HG03025 (cell line): ENCODE data around the gene GDI1.

Source experiments
- ATAC-seq: cut with Tn5 transposase; IDR thresholded peaks from one replicate; pipeline ENCODE4 v1.9.1; 2021; ENCODE audit warnings: mild to moderate bottlenecking, moderate library complexity; ENCODE audit not compliant: unreplicated experiment, low FRiP score

Gene GDI1

DNA sequence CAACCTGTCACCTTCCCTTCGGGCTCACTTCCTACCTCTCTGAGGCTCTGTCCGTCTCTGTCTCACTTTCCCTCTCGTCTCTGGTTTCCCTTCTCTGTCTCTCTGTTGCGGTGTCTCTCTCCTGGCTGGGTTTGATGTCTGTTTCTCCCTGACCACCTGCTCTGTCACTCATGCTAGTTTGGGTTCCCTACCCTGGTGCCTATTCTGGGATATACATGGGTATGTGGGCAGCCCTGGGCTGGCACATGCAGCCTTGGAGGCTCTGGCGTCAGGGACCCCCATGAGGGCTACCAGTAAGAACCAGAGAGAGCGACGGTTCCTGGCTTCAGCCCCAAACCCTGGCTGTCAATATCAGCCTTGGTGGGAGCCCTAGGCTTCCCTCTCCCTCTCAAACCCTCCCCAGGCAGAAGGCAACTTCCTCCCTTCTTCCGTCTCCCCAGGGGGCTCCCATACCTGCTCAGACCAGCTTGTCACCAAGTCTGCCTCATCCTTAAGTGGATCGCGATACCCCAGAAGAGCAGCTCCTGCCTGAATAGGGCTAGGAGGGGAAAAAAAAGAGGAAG, 28.2 kb upstream of the GDI1 start:
- no peak for ATAC-seq

DNA sequence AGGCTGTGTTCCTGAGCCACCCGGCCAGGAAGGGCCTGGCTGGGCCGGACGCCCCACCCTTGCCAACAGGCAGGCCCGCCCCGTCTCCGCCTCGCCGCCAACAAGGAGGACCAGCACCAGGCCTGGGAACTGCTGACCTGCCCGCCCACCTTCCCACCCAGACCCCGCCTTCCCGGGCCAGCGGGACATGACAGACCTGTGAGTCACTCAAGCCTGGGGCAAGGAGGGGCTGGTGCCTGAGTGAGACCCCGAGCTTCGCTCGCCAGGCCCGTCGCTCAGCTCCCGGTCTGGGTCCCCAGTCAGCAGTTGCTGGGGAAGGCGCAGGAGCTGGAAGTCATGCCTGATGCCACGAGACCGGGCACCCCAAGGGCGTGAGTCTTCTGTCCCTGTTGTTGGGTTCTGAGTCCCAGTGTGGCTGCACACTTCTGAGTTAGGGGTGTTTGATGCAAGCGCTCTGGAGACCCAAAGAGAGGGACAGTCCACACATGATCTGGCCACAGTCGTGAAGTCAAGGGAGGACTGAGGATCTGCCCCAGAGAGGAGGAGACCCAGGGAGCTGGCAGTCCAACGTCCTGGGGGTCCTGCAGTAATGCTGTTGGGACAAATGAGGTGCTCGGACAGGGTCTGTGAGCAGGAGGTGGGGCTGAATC, 27.6 kb upstream of the GDI1 start, which contains the start of gene DNASE1L1:
Gene DNASE1L1 (minus strand): TSS at position 33 of the 650 bp plus-strand sequence. CDS start 3,686 bp downstream, outside the sequence.
- ATAC-seq: no peak

DNA sequence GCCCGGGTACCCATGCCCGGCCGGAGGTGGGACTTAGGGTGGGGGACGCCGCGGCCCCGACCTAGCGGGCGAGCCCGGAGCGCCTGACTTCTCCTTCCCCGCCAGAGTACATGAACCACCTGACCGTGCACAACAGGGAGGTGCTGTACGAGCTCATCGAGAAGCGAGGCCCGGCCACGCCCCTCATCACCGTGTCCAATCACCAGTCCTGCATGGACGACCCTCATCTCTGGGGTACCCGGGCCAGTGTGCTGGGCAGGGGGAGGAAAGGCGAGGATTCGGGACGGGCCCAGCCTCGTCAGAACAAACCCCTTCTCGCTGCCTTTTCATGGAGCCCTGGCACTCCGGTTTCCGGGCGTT, 25.0 kb upstream of the GDI1 start:
- no peak for ATAC-seq

DNA sequence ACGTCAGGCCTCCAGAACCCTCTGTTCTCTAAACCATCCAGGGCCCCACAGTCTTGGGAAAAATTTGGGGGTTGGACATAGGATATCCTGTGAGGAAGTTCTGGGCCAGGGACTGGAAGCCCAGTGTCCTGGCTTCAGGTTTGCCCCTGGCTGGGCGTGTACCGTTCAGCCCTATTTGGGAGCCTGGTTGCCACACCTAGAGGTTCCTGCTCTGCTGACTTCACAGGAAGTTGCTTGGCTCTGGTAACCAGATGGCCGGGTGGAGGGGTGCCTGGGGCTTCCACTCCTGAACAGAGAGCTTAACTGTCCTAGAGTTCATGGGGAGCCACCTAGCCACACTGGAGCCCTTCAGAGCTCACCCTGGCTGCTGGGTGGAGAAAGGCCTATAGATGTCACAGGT, 24.5 kb upstream of the GDI1 start:
- no peak for ATAC-seq

DNA sequence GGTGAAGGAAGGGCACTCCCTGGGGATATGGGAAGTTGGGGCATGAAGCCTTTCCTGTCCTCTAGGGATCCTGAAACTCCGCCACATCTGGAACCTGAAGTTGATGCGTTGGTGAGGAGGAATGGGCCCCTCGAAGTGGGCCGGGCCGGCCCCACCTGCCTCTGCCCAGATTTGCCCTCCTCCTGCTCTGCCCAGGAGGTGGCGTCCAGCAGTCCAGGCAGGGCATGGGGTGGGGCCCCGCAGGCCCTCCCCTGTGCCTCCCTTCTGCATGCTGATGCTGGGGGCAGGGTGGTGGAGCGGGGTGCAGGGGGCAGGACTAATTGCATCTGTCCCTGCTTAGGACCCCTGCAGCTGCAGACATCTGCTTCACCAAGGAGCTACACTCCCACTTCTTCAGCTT, 23.8 kb upstream of the GDI1 start:
- ATAC-seq: no peak

DNA sequence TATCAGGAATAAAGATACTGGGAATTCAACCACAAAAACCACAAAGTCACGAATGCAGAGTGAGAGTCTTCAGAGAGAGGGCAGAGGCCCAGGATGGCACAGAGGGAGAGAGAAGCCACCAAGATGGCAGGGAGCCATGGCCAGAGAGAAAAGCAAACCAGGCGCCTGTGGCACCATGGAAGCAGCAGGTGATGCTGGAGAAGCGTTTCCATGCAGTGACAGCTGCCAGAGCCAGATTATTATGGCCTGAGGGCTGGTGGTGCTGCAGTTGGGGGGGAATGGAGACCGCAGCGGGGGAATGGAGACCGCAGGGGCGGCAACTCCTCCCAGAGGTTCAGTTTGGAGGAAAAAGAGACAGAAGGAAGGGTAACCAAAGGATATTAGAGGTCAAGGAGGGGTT, 19.8 kb upstream of the GDI1 start:
- no peak for ATAC-seq

DNA sequence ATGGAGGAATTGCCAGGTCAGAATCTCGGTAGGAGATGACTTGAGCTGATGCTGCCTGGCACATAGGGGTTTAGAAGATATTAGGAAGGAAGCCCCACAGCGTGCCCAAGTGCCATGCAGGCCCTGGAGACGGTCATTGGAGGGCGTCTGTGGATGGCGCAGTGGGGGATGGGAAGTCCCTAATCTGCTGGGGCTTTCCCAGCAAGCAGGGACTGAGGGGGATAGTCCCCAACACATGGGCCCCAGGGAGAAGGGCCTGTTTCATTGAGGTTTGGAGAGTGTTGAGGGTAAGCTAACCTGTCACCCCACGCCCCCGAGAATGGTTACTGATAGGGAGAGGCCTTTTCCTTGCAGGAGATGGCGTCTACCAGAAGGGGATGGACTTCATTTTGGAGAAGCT, 17.8 kb upstream of the GDI1 start:
- ATAC-seq: no peak

DNA sequence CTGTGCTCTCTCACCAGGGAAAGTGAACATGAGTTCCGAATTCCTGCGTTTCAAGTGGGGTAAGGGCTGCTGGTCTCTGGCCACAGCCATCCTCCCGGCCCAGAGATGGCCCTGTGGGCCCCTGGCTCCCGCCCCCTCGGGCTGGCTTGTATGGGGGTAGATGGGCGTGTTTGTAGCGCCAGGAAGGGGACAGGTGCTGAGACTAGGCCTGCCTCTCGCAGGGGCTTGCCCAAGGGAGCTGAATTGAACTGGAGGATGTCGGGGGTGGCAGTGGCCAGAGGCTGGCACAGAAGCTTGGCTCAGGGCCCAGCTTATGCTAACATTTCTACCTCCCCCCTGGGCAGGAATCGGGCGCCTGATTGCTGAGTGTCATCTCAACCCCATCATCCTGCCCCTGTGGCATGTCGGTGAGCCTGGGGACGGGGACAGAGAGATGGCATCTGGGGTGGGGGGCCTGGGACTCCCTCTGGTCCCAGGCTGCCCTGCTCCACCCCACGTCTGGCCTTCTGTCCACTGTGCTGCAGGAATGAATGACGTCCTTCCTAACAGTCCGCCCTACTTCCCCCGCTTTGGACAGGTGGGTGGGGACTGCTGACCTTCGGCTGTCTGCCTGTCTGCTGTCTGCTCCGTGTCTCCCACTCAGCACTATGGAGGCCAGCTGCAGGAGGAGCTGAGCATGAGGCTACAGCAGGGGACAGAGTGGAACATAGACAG, 17.1 kb upstream of the GDI1 start:
- no peak for ATAC-seq

DNA sequence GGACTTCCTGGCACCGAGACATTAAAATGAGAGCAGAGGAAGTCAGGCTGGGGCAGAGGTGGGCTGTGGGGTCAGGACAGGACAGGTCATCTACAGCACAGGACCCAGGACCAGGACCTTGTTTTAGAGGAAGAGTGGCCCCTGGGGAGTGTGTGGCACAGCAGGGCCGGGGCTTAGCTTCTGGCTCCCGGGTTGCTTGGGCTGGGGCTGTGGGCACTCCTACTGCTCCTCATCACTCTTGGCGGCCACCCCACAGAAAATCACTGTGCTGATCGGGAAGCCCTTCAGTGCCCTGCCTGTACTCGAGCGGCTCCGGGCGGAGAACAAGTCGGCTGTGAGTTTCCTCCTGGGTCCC, 16.6 kb upstream of the GDI1 start:
- ATAC-seq: no peak

DNA sequence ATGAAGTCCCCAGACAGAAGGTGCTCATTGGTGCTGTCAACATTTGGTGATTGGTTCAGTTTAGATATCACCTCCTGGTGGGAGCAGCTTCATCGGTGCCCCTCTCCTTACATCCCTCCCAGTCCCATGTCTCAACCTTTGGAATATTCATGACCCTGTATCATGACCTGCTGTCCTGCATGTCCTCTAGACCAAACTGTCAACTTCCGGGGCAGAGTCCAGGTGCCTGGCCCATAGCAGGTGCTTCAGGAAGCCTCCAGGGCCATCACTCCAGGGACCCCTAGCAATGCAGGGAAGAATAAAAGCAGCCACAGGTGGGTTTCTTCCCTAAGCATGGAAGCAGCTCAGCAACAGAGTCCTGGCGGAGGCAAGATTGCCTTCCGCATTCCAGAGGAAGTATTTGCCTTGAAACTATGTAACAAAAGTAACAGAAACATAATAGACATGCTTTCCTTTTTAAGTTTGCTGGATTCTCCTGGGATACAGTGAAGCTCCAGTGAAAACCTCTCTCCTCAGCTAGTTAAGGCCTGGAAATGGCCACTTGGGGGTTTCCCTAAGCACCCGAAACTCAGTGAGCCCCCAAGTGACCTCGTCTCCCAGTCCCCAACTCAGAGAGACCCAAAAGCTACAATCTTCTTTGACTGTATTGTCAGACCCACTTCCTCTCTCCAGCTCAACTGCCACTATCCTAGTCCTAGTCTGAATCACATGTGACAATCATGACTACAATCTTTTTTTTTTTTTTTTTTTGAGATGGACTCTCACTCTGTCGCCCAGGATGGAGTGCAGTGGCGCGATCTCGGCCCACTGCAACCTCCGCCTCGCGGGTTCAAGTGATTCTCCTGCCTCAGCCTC, 9.8 kb upstream of the GDI1 start:
- no peak for ATAC-seq

DNA sequence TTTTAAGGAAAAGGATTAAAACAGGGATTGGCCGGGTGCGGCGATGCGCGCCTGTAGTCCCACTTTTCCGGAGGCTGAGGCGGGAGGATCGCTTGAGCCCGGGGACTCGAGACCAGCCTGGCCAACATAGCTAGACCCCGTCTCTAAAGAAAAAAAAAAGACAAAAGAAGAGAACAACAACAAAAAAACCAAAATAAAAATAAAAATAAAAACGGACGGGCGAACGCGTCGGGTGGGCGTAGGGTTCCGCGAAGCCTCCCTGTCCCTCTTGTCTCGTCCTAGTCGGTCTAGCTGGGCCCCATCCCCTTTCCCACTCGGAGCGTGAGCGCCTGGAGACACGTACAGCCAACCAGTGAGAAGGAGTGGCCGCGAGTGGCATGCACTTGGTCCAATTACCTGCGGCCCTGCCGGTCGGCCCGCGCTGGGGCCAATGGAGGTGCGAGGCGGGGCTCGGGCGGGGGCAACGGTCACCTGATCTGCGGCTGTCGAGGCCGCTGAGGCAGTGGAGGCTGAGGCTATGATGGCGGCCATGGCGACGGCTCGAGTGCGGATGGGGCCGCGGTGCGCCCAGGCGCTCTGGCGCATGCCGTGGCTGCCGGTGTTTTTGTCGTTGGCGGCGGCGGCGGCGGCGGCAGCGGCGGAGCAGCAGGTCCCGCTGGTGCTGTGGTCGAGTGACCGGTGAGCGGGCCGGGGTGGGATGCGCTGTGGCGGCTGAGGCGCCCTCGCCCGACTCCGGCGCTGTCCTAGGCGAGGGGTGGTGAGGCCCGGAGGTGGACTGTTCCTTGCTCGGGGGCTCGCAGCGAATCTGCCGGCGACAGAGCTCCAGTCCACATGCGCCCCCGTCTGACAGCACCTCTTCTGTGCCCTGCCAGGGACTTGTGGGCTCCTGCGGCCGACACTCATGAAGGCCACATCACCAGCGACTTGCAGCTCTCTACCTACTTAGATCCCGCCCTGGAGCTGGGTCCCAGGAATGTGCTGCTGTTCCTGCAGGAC, 8.5 kb upstream of the GDI1 start, which contains the start of gene ATP6AP1:
Gene ATP6AP1 (plus strand): TSS at position 502 of the 996 bp plus-strand sequence. CDS start 16 bp downstream, at position 518.
- ATAC-seq: peak; percentile 86

DNA sequence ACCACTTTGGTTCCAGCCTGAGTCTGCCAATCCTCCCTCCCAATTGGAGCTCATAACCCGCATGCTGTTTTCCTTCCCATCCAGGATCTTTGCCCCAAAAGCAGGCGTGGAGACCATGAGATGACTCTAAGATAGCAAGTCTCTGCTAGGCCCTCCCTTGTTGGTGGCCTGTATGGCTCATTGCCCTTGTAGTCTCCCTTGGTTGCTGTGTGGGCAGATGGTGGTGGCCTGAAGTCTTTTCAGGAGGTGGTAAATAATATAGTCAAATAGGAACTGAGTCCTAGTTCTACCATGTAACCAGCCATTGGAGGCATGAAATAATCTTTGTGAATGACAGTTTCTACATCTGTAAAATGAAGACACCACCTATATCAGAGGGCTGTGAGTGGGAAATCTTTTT, 7.2 kb upstream of the GDI1 start:
- no peak for ATAC-seq

DNA sequence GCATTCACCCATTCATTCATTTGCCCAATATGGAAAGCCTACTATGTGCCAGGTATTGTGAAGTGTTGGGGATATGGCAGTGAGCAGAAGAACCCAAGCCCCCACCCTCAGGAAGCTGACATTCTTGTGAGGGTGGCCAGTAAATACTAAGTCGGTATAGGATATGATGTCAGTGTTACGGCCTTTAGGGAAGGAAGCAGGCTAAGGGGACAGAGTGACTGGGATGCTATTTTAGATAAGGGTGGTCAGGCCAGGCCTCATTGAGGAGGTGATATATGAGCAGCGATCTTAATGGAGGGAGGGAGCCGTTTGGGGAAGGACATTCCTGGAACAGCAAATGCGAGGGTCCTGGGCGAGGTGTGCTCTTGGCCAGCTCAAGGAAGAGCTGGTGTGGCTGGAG, 6.5 kb upstream of the GDI1 start:
- no peak for ATAC-seq

DNA sequence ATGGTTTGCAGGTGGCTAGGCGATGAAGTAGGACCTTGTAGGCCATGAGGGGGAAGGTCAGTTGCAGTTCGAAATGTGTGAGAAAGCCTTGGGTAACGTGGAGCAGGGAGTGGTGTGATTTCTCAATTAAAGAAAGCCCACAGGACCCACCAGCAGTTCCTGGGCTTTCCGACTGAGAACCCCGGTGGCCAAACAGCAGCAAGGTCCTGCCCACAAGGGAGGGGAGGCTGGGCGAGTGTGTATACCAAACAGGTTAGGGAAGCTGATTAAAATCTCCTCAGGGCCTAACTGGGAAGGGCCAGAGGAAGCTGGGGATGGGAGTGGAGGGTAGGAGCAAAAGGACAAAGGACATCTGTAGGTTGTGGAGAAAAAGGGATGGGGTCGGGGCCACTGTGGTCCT, 6.0 kb upstream of the GDI1 start:
- no peak for ATAC-seq

DNA sequence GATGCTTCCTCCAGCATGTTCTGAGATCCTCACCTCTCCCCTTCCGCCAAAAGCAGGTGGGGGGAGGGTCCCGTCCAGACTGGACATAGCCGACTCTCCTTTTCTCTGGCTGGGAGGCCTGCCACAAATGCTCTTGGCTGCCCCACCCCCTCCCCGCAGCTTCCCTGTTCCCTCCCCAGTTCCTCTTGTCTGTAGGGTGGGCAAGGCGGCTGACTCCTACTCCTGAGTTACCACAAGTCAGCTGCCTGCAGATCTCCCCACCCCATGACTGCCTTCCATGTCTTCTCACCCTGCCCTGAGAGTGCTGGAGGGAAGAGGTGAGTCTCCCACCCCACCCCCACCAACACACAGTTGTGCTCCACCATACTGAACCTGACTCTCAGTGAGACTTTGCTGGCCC, 5.6 kb upstream of the GDI1 start:
- ATAC-seq: no peak

DNA sequence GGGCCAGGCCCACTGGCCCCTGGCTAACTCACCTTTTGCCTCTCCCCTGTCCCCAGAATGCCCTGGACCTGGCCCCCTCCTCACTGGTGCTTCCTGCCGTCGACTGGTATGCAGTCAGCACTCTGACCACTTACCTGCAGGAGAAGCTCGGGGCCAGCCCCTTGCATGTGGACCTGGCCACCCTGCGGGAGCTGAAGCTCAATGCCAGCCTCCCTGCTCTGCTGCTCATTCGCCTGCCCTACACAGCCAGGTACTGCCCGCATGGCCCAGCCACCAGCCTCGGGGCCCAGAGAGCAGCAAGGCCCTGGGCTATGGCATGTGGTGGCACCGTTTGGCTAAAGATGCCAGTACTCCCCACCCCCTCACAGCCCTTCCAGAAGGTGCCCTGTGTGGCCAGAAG, 4.7 kb upstream of the GDI1 start:
- ATAC-seq: no peak

DNA sequence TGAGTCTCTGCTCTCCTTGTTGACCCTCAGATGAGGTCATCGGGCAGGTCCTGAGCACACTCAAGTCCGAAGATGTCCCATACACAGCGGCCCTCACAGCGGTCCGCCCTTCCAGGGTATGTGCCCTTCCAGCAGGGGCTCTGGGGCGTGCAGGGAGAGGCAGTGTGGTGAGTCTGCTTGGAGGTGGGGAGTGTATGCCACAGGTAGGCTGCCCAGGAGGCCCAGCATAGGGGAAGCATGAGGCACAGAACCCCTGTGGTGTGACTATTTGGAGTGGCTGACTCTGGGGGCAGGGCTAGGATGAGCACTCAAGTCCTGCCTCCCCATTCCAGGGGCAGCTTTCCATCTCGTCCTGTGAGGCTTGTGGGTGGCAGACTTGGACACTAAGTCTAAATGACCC, 3.3 kb upstream of the GDI1 start:
- ATAC-seq: no peak

DNA sequence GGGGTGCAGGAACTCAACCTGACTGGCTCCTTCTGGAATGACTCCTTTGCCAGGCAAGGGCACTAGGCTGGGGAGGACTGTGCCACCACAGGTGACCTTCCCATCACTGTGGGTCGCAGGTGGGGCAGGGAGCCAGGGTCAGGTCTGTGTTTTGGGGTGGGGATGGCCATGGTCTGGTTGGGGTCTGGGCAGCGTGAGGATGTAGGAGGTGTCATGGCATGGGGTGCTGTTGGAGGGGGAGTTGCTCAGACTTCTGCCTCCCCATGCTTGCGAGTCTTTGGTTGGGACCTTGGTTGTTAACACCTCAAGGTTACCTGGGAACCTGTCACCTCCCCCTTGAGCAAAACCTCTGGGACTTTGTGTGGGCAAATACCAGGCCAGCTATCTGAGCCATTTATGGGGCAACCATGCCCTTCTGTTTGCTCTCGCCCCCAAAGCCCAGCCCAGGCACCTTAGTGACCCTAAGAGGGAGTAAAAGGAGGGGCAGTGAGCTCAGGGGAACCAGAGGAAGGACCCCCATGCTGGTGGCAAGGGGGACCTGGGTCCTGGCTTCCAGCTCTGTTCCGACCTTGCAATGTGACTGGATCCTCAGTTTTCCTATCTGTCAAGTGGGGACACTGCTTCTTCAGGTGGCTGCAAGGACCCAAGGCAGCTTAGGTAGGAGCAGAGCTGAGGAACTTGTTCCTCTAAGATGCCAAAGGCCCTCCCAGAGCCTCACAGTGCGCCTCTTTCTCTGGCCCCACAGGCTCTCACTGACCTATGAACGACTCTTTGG, 2.4 kb upstream of the GDI1 start:
- ATAC-seq: no peak

DNA sequence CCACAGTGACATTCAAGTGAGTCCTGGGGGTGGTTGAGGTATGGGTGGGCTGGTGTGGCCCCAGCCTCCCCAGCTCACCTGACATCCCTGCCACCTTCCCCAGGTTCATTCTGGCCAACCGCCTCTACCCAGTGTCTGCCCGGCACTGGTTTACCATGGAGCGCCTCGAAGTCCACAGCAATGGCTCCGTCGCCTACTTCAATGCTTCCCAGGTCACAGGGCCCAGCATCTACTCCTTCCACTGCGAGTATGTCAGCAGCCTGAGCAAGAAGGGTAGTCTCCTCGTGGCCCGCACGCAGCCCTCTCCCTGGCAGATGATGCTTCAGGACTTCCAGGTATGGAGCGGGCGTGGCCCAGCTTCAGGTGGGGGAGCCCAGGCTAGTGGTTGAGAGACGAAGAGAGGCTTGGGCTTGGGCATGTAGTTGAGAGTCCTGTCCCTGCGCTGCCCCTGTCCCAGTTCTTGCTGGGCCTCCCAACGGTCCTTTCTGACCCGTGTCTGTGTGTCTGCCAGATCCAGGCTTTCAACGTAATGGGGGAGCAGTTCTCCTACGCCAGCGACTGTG, 1.7 kb upstream of the GDI1 start:
- ATAC-seq: no peak
